ENCODE data around the gene STK39.

Gene STK39

DNA sequence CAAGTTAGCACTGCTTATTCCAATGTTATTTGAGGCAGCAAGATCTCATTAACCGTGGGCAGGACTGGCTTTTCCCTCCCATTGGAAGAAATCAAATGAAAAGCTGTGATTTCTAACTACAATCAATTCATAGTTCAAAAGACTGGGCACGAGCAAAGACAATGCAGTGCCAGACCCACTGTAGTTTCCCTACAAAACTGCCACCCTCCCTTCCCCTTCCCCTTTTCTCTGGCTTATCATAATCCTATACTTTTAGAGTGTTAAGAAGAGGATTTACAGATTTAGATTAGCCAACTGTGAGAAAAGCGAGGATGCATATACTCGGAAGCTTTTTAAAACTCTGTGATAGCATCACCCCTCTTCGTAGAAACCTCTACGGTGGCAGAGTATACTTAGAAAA lies 260.4 kb downstream of the STK39 start:
- no peak for DNase-seq

DNA sequence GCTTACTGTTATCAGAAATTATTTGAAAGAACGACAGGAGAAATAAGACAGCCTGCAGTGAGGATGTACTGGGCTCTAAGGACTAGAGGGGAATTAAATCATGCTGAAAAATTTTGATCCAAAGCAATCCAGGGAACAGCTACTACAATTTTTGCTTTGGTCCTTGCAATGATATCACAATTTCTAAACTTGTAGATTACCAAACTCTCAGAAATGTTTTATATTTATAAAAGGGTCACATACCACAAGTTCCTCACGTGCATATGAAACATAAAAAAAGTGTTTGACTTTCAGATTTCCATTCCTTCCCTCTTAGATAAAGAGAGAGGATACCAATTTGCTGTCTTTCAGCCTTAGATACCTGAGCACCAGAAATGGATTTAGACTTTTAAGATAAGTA lies 261.2 kb downstream of the STK39 start:
- DNase-seq = no peak

DNA sequence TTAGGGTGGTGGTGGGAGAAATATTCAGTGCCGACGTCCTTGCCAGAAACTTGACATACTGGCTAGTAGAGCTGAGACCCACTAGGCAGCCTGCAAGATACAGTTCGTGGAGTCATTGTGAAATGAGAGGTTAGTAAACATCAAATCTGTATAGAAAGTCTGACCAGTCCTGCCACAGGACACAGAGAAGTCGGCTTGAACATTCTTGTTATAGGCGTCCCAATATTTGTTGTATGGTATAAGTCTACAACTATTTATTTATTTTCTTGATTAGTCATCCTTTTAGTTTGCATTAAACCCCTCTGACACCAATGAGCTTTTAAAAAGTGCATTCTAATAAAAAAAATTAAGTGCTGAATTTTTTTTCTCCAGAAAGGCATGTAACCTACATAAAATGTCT lies 265.4 kb downstream of the STK39 start:
- DNase-seq = no peak

DNA sequence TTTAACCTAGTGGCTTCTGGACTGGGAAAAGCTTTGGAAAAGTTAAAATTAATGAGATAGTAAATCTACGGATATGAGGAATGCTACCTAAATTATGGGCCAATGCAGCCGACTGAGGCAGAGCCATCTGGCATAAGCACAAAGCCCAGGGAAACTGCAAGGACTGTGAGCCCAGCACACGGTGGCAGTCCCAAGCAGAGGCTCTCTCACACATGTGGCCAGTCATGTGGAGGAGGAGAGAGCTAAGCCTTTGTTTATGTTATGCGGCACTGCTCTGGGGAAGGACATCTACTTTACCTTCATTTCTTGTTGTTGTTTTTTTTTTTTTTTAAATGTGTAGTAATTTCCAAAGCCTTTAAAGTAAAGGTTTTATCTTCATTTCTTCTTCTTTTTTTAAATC lies 267.0 kb downstream of the STK39 start:
- no peak for DNase-seq

DNA sequence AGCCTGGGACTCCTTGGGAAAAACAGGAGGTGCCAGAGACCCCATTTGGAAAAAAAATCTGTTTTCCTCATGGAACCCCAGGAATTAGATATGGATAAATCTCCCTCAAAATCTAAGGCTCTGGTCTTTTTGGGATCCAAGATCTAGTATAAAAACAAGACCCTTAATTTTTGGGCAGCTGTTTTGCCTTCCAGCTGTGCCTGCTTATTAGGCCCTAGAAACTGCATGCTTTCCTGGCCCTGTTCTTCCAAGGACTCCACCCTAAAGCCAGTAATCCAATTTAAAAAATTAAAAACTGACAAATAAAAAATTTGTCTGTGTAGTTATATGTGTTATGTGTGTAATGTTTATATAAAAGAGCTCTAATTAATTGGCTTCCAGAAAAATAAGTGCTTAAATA lies 274.6 kb downstream of the STK39 start:
- no peak for DNase-seq

DNA sequence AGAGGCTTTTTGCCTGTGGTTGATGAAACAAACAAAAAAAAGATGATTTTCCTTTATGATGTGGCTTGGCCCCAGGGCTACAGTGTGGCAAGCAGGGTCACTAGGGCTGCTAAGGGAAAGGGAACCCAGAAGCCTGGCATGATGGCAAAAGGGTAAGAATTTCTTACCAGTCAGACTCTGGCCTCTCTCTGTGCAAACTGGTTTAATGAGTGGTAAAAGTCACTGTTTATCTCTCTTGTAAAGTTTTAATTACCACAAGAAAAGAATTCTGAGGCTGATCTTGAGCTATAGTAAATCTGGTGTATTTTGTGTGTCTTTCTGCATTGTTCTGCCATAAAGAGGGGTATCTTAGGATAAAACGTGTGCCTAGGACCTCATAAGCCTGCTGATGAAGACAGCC lies 275.4 kb downstream of the STK39 start:
- no peak for DNase-seq

DNA sequence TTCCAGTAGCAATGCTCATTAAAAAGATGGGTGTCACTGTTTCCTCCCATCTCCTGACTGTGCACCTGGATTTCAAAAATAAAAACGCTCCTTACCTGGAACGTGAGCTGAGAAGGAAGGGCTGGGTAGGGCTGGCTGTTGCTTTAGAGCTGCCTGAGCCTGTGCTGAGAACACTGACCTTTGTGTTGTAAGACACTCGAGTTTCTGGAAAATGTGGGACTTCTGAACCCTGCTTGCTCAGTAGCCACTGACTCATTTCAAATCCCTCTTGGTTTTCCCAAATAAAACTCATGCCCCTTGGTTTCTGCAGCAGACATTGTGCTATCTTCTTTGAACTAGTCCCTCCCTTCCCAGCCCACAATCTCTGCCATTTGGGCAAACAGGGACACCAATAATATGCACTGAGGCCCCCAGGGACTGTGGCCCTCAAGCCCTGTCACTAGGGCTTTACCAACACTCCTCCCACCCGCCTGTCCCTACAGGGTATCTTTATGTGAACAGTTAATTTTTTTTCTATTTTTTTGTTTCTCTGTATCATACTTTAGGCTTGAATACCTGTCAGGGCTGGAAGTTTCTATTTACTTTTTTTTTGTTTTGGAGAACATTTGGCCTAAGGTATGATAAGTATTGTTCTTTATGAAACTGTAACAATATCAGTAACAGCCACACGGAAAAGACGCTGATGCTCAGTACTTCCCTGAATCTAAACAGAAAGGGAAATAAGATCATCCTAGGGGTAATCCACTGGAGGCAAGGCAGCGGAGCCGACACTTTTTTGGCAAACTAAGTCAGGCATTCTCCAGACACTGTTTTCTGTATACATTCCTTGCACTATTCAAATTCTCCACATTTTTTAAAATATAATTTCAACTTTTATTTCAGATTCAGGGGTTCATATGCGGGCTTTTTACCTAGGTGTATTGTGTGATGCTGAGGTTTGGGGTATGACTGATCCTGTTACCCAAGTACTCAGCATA lies 280.2 kb downstream of the STK39 start:
- no peak for DNase-seq

DNA sequence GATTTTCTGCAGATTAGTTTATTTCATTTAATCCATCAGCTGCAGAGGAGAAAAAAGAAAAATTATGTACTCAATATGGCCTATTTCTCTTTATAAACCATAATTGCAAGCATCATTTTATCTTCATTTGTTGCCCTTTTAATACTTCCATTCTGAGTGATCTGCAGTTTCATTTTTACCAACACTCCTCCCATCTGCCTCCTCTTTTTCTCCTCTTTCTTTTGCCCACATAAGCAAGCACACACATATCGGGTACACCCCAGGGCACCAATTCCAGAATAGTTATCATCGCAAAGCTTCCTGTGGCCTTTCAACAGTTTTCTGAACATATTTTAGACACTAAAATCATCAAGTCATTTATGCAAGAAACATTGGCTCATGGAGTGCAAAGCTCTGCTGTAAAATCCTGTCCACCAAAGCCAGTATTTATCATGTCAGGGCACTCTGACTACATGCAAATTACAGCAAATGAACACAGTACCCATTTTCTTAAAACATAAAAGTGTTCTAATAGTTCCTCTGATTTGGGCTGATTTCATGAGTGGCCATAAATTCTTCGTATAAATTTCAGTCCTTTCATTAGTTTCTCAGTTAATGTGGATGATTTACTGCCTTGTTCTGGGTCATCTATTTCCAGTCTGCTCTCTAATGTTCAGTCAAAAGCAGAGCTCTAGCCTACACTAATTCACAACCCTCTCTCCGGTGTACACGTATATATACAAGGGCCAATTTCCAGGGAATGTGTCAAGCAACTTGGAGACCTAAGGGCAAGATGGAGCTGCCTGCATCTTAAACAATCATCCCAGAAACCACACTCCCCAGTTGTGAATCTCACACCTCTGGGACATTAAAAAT lies 281.3 kb downstream of the STK39 start:
- DNase-seq = no peak

DNA sequence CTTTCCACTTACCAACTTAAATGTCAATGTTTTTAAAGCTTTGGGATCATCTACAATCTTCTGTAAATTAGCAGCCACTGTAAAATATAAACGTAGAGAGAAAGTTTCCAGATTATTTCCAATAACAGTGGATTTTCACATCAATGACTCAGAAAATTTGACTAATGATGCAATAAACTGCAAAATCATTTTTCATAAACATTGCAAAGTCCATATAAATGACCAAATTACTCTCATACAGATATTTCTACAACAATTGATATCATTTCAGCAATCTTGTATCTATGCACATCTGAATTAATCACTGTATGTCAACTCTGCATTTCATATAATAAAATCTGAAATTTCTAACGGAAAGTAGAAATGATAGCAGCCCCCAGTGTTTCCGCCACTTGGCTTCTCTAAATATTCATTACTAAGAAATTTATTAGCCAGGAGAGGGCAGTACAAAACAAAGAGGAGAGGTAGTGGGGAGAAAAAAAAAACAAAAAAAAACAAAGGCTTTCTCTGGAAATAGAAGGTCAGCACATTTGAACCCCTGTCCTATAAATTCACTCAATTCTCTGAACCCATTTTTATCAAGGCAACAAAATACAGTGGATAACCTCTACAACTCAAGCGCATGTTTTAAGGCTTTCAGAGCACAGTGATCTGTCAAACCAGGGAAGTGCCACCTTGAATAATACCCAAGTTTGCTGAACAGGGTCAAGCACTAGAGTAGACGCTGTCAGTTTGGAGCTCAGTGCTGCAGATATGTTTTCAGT lies 282.6 kb downstream of the STK39 start:
- peak; percentile 2 for DNase-seq

DNA sequence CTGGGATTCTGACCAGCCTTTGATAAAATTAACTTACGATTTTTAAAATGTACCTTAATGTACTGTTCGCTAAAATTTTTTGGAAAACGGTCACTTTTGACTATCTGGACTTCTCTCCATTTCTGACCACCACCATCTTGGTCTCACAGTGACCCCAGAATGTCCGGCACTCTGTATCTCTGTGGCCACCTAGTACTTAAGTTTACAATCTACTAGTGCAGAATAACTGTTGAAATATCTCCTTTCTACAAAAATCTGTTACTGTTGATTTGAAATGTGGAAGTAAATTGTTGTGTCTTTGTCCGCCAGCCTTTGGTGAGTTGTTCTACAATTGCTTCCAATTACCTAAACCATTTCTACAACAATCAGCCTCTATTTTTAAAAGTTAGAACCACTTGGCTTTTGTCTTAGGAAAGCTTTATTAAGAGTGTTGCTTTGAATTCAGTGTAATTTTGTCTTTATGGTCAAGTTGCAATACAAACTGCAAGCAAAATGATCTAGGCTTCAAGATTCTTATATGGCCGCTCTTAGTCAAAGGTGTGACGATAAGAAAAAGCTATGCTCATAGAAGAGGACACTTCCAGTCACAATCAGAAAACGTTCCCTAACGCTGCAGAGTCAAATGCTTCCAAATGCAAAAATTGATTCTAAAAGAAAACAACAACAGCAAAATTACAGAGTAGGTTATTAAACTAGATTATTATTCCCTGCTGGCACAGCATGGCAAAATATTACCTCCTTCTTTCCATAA lies 283.3 kb downstream of the STK39 start:
- no peak for DNase-seq

DNA sequence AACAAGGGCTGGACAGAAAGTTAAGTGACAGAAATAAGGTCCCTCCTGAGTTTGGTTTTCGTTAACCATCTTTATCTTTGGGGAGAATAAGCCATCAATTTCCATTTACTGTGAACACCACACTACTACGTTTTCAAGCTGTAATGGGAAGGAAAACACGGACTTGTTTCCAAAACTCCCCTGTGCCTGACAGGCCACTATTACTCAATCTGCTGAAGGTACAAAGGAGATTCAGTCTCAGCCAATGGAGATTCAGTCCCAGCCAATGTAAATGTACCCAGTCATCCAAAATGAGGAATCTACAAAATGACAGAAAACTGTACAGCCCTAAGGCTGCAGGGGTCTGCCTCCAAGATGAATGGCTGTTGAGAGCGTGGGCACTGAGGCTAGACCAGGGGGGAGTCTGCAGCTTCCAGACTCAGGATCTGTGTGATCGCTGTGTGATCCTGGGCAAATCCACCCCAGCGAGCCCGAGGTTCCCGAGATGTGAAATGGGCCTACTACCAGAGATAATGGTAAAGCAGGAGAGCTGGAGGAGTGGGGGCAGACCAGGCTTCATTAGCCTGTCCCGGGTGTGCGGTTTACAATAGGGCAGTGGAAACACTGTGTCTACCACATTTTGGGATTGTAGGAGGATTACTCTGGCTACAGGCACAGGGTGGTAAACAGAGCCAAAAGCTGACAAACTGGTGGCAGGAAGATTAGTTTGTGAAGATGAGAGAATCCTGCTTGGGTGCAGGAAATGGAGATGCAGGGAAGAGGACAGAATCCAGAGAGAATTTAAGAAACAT lies 284.8 kb downstream of the STK39 start:
- DNase-seq = no peak

DNA sequence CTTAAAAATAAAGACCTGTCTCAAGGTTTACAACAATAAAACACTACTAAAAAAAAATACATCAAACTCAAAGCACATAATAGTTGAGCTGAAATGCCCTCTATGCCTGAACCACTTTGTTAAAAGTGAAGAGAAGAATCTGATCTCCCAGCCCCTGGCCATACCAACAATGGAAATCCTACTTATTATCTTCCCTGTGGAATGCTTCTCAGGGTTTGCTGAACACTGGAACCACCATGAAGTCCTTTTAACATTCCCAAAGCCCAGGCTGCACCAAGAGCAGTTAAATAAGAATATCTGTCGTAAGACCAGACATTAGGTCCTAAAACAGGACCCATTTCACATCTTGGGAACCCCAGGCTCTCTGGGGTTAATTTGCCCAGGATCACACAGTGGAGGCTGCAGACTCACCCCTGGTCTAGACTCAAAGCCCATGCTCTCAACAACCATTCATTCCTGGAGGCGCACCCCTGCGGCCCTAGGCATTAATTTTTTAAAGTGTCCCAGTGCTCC lies 285.8 kb downstream of the STK39 start:
- DNase-seq = no peak

DNA sequence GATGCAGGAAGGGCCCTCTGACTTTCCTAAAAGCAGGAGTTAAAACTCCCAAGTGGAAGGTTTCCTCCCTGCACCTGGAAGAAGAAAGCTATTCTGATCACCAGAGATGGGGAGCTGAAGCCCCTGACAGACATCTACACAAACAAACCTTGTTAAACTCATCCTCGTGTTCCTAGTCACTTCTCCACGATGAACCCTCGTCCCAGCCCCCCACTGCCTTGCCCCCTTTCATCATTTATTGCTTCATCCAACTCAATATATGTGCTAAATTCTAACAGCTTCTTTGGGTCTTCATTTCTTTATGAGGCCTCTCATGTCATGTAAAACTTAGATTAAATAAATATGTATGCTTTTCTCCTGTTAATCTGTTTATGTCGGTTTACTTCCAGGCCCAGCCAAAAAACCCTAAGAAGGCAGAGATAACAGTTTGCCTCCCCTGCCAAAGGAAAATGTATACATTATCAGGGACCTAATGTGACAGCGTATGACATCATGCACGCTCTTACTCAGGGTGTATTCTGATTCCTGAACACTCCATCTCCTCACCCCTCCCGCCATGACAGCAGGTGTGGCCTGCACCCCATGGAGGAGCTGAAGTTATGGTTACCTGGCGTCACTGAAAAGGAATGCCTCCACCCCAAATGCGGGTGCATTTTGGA lies 287.2 kb downstream of the STK39 start:
- no peak for DNase-seq

DNA sequence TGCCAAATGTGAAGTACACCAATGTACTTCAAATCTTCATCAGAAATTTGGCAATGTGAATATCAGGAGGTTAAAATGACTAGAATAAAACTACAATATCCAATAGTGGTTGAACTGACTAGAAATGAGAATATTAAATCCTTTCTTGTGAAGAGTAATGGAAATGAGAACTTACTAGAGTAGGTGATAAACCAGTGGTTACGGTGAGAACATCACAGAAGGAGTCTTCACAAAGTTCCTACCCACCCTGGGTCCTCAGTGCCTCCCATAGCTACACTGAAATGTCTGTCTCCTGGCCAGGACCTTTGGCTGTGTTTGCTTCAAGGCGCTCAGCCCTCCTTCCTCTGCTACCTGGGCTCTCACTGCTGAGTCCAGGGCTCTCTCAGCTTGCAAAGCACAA lies 289.7 kb downstream of the STK39 start:
- no peak for DNase-seq

DNA sequence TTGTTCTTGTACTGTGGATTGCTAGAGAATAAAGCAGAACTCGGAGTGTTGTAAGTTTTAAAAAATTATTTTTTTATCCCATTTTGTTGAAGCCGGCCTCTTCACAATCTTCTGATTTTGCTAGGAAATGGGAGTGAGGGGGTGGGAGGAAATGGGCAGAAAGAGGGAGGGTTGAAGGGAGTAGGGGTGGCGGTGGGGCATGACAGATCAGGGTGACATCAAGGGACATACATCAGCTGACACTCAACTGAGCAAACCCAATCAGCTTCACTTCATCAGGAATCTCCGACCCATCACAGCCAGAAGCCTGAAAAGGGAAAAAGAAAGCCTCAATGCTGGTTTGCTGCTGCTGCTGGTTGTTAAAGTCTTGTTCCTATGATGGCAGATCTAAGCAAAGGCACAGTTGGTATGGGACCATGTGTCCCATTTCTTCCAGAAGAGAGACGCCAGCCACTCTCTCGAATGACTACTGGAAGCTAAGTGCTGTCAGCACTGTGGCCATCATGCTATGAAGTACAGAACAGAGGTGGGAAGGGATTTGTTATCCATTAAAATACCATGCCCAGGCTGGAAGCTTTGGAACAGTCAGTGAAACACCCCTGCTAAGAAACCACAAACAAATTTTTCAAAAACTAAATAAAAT lies 292.0 kb downstream of the STK39 start:
- DNase-seq = no peak

DNA sequence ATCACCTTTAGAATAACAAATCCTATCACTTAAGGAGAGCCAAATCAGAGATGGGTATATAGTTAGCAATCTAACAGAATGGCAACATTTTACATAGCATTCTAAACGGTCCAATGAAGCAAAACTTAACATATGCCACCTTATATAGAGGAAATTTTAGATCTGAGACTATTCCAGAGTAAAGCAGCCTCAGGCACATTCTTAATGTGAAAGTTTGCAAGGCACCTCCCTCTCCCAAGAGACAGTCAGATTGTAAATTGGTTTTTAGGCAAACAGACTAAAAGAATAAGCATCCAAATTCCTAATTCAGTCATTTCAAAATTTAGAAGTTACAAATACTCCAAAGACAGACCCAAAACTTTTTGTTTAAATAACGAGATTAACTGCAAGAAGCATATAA lies 292.9 kb downstream of the STK39 start:
- no peak for DNase-seq

DNA sequence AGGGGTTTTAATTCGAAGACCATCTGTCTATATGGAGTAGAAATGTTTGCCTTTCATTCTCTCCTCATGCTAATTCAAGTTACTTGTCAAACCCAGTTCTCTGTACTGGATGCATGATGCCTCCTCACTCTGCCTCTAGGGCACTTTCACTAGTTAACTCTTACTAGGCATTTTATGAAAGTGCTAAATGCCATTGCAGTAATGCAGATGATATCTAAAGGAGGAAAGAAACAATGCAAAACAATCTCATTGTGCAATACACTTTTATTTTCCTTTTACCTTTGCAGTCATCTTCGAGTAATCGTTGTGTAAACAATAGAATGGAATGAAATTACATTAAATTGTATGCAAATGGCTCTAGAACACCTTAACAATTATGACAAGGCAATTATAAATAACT lies 293.6 kb downstream of the STK39 start:
- no peak for DNase-seq

DNA sequence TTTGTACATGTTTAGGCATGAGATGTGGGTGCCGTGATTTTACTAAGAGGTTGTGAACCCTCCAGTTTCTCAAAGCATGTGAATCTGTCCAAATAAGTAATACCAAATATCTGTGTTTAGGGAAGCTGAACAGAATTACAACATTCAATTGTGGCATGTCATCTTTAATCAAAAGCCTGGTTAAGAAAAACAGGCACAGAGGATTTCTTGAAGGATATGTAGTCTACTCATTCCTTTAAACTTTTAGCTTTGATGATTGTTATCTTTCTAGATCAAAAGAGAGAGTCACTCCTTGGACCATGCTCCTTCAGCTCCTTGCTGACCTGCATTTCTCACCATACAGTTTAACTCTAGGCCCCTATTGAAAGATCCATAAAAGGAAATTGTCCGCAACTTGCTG lies 296.8 kb downstream of the STK39 start:
- DNase-seq = no peak

DNA sequence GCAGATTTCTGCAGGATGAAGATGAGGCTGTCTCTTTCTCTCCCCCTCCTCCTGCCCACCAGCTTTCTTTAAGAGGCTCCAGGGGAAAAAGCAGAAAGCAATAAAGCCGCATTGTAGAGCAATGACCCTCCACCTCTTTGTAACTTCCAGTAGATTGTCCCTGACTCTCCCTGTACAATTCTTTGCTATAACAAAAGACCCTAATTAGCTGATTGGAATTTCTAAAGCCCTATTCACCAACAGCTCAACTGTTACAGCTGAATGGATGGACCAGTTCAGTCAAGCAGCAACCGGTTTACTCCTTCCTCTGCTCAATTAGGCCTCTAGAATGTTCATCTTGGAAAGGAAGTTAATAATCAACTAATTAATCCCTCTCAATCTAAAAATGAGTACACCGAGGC lies 301.0 kb downstream of the STK39 start:
- DNase-seq = no peak

DNA sequence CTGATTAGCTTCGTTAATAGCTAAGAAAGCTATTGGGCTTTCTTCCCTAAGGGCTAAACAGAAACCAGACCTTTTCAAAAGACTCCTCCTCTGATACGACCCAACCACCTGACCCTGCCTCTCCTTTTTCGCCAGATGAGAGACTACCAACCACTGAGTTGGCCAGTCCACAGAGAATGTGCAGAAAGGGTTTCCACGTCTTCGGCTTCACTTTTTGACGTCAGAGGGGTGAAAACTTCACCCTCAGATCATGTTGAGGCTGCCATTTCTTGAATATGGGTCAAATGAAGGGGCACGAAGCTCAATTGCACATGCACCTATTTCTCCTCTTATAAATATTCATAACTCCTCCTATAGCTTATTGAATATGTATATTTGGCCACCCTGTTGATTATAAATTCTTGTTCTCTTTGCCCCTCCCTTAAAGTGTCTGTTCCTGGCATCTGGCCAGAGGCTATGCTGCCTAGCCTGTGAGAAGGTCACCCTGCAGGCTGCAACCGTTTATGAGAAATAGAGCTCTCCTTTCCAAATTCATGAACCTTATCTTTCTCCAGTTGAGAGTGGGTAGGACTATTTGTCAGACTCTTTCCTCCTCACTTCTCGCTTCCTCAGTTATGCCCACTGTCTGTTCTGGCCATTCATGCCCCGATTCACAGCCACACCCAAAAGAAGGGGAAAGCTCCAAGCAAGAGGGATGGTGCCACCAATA lies 301.6 kb downstream of the STK39 start:
- no peak for DNase-seq
